GM21515 (cell line): Measurements from ENCODE around the gene ABCB11.
"Not testable (repeated sequence)": the region's sequence is repeated elsewhere in the genome, so short reads cannot be mapped to it uniquely, and the experiment has no call there.

Experiments used
- ATAC-seq: cut with Tn5 transposase; IDR thresholded peaks from one replicate; pipeline ENCODE4 v1.9.1; 2021; ENCODE audit not compliant: unreplicated experiment

Gene ABCB11

GRCh38 chr2:168897449-168897848 lies 133.7 kb downstream of the ABCB11 start:
- no peak for ATAC-seq

- ATAC-seq, result no peak
These were observed 134.3 kb downstream of the ABCB11 start for GRCh38 chr2:168896783-168897182.

GRCh38 chr2:168895771-168896170 lies 135.4 kb downstream of the ABCB11 start:
- ATAC-seq, result no peak

- ATAC-seq, result no peak
These were observed 136.4 kb downstream of the ABCB11 start for GRCh38 chr2:168894720-168895119.

GRCh38 chr2:168894101-168894500 lies 137.0 kb downstream of the ABCB11 start:
- no peak for ATAC-seq

GRCh38 chr2:168892327-168892726 lies 138.8 kb downstream of the ABCB11 start:
- ATAC-seq, result no peak

GRCh38 chr2:168890006-168890782 lies 140.9 kb downstream of the ABCB11 start, which contains the start of gene SPC25:
Gene SPC25 (minus strand): TSS chr2:168890430. CDS start chr2:168889519, 911 bp downstream.
- peak; percentile 100 for ATAC-seq

GRCh38 chr2:168889635-168890005 lies 141.5 kb downstream of the ABCB11 start:
- peak; percentile 5 for ATAC-seq

GRCh38 chr2:168884975-168885374 lies 146.1 kb downstream of the ABCB11 start:
- ATAC-seq, result no peak

GRCh38 chr2:168882163-168882562 lies 149.0 kb downstream of the ABCB11 start:
- ATAC-seq, result not testable (repeated sequence)

GRCh38 chr2:168874368-168875054 lies 156.6 kb downstream of the ABCB11 start:
- ATAC-seq, result no peak

GRCh38 chr2:168870824-168871223 lies 160.3 kb downstream of the ABCB11 start:
- not testable (repeated sequence) for ATAC-seq
